NCI-H2029 (cell line): ENCODE measurements around the gene ADSL.
"Not testable (repeated sequence)": the region's sequence is repeated elsewhere in the genome, so short reads cannot be mapped to it uniquely, and the experiment has no call there.

ENCODE experiments used
- DNase-seq: peaks from one replicate; lab custom pipeline; 2025; lab: John Stamatoyannopoulos, UW

The ADSL gene

DNA sequence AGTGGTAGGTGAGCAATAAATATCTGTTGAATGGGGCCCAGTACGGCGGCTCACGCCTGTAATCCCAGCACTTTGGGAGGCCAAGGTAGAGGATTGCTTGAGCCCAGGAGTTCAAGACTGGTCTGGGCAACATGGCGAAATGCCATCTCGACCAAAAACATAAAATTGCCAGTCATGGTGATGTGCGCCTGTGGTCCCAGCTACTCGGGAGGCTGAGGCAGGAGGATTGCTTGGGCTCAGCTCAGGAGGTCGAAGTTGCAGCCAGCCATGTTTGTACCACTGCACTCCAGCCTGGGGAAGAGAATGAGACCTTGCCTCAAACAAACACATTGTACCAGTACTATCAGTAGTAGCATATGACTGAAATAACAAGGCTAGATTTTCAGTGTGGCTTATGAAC lies 28.3 kb downstream of the ADSL start:
- DNase-seq: no peak

DNA sequence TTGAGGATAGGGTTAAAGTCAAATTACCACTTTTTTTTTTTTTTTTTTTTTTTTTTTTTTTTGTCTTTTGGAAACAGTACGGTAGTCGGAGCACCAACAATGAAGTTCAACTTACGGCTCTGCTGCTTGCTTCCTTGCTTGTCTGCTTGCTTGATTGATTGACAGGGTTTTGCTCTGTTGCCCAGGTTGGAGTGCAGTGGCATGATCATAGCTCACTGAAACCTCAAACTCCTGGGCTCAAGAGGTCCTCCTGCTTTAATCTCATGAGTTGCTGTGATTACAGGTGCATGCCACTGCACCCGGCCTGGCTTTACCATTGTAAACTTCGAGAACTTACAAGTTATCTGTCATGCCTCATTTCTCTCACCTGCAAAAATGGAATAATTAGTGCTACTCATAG lies 29.8 kb downstream of the ADSL start:
- DNase-seq: no peak

DNA sequence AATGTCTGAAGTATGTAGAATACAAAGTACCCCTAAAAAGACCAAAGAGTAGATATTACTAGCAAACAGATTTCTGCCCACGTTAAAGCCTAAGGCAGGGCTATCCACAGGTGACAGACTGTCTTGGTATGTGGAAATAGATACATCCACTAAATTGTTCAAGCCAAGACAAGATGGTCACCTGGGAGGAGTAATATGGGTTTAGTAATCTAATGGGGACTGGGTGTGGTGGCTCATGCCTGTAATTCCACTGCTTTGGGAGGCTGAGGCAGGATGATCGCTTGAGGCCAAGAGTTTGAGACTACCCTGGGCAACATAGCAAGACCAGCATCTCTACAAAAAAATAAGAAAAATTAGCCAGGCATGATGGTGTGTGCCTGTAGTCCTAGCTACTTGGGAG lies 31.6 kb downstream of the ADSL start:
- no peak for DNase-seq

DNA sequence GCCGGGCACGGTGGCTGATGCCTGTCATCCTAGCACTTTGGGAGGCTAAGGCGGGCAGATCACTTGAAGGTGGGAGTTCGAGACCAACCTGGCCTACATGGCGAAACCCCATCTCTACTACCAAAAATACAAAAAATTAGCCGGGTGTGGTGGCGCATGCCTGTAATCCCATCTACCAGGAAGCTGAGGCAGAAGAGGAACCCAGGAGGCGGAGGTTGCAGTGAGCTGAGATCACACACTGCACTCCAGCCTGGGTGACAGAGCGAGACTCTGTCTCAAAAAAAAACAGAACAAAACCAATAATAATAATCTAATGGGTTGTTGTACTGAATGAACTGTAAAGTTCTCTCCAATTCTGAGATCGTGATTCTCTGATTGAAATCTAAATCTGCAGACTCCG lies 32.1 kb downstream of the ADSL start:
- DNase-seq: not testable (repeated sequence)

DNA sequence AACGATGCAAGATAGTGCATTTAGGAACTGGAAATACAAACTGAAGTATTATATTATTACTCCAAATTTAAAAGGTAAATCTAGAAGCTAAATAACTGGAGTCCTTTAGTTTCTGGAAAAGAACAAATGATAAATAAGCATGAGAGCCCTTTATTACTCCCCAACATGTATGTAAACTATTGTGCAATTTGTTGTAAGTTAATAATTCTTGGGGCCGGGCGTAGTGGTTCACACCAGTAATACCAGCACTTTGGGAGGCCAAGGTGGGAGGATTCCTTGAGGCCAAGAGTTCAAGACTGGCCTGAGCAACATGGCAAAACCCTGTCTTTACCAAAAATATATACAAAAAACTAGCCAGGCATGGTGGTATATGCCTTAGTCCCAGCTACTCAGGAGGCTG lies 35.2 kb downstream of the ADSL start:
- DNase-seq: no peak

DNA sequence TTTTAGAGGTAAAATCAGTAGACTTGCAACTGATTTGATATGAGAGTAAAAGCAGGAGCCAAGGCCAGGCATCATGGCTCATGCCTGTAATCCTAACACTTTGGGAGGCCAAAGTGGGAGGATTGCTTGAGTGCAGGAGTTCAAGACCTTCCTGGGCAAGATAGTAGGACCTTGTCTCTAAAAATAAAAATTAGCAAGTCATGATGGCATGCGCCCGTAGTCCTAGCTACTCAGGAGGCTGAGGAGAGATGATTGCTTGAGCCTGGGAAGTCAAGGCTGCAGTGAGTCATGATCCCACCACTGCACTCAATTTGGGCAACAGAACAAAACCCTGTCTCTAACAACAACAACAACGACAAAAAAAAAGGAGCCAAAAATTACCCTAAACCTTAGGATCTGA lies 37.6 kb downstream of the ADSL start:
- DNase-seq: no peak

DNA sequence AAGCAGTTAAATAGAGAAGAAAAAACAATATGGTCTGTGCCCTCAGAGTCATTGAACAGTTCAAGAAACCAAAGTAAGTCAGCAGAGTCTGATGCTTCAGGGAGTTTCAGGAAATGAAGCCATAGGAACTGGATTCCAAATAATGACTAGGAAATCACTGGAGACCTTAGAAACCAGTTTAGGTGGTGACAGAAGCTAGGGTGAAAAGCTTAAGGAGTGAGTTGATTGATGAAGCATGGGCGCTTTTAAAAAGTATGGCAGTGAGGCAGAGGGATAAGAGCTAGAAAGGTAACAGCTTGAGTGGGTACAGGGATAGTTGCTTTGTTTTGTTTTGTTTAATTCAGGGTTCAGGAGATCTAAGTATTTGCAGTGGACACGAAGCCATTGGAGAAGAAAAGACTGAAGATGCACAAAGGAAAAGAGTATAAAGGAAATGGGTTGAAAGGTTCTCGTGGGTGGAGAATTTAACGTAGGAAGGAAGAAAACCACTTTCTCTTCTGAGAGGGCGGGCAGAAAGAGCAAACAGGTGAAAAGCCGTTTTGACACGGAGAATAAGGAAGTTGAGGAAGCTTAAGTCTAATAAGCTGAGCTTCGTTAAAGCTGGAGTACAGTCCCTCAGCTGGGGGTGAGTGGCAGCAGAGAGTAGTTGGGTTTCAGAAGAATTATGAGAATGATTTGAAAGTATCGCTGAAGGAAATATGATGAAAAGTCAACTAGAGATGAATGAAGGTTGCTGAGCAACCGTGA lies 38.9 kb downstream of the ADSL start:
- DNase-seq: no peak

DNA sequence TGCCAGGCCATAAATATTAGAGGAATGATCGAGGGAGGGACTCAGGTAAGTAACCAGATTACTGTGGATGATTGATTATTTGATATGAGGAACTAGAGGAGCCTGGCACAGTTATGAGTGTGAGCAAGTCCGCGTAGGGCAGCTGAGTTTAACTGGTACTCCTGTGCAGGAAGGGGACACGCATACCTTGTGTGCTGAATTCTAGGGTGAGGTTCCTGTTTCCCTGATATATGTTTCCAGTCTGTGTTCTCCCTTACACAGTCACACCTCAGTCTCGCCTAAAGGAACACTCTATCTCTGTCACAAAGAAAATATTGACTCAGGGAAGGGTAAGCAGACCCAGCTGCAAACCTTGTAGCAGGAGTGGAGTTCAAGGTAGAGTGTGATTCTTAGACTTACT lies 41.4 kb downstream of the ADSL start:
- DNase-seq: no peak

DNA sequence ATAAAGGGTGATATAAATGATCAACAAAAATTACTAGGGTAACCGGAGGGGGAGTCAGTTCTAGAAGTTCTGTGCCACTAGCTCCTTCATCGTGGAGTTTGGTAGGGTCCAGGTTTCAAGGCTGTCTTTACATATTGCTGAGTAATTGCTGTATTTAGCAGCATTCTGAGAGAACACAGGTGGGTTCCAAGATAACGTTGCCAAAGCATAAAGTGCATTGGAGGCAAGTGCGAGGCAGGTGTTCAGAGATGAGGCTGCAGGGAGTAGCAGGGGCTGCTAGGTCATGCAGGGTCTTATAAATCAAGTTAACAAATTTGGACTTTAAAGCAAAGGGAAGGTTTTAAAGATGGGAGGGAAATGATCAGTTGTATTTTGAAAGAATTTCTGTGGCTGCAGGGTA lies 41.9 kb downstream of the ADSL start:
- DNase-seq: no peak

DNA sequence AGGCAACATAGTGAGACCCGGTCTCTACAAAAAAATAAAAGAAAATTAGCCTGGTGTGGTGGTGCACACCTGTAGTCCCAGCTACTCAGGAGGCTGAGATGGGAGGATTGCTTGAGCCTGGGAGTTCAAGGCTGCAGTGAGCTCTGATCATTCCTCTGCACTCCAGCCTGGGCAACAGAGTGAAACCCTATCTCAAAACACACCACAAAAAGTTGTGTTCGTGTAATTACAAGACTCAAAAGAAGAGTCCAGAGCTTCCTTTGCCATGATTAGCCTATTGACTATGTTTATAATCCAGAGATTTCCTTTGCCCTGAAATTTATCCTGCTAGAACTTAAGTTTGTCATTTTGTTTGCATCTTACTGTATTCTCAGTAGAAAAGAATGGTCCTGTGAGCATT lies 45.1 kb downstream of the ADSL start:
- no peak for DNase-seq

DNA sequence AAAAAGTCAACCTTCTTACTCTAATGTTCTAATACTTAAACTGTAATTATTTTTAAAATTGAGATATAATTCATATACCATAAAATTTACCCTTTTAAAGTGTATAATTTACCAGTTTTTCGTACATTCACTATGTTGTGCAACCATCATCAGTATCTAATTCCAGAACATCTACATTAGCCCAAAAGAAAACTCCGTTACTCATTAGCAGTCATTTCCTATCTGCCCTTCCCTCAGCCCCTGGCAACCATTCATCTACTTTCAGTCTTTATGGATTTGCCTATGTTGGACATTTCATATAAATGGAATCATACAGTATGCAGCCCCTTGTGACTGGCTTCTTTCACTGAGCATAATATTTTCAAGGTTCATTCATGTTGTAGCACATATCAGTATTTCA lies 46.3 kb downstream of the ADSL start:
- no peak for DNase-seq

DNA sequence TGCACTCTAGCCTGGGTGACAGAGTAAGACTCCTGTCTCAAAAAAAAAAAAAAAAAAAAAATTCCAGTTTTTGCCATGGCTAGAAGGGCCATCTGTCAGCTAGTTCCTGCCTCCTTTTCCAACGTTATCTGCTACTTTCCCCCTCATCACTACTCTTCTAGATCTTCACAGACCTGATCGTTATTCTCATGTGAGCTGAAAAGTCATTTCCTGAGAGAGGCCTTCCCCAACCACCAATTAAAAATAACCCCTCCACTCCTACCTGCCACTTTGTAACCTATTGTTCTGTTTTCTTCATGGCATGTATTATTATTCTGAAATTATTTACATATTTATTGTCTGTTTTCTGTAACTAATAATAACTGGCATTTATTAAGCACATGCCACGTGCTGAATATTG lies 48.3 kb downstream of the ADSL start:
- no peak for DNase-seq

DNA sequence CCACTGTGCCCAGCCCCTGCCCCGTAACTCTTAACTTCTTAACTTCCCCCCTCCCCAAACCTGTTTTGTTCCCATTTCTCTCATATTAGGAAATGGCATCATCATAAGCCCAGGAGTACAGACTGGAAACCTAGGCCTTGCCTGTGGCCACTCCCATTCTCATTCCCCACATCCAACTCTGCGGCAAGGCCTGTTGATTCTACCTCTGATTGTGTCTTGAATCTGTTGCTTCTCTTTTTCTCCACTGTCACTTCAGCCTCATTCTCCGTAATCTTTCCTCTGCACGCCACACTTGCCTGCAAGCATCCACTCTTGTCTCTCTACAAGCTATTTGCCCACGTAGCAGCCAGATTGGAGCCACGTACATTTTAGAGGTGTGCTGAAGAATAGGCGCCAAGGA lies 49.3 kb downstream of the ADSL start:
- no peak for DNase-seq

DNA sequence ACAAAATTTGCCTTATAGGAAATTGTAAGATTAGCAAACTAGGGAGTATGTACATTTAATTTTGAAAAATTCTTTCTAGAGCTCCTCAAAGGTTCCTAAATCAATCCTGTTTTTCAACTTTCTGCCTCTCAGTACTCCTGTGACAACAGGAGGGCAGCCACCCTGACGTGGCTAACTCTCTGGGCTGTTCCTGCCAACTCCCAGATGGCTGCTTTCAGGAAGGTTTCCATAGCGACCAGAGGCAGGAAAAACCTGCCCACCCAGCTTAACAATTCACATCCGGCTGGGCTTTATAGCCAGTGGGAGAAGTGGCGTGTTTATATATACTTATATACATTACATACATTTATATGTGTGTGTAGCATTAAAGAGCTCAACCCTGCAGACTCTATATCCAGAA lies 50.6 kb downstream of the ADSL start:
- DNase-seq: peak; percentile 79

DNA sequence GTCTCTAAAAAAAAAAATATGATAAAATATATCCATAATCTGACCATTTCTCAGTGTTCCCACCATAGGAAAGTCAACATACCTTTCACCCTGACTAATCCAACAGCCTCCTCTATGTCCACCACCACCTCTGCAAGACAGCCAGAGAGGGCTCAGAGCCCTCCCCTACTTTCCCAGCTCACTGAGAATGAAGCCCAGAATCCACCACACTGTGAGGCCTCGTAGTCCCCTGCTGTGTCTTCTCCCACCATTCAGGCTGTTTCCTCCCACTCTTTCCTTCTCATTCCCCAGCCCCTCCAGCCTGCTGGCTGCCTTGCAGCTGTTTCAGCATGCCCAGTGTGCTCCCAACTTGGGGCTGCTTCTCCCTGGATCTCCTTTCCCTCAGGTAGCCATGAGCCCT lies 51.1 kb downstream of the ADSL start:
- DNase-seq: no peak

DNA sequence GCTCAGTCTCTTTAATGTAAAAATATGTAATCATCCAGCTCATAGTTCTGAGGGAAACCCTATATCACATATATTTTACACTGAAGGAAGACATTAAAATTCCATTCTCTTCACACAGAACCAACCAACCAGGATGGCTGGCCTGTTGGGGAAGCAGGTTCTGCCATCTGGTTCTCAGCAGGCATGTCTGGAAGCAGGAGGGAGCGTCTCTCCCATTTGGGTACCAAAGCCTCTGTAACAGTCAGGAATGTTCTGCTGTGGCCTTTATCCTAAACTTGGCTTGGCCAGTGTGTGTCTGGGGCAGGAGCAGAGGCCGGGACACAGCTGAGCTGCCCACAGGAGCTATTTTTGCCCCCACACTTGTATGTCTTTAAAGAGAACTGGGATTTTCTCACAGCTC lies 53.3 kb downstream of the ADSL start:
- no peak for DNase-seq

DNA sequence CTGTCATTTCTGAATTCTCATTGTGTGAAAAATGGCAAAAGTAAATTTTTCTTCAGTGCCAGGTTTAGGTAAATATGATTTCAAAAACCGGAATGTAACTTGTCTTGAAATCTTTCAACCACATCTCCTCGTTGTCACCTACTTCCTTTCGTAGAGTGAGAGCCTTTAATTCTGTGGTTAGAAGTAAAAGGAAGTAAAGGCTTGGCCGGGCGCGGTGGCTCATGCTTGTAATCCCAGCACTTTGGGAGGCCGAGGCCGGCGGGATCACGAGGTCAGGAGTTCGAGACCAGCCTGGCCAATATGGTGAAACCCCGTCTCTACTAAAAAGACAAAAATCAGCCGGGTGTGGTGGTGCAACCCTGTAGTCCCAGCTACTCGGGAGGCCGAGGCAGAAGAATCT lies 53.9 kb downstream of the ADSL start:
- DNase-seq: no peak

DNA sequence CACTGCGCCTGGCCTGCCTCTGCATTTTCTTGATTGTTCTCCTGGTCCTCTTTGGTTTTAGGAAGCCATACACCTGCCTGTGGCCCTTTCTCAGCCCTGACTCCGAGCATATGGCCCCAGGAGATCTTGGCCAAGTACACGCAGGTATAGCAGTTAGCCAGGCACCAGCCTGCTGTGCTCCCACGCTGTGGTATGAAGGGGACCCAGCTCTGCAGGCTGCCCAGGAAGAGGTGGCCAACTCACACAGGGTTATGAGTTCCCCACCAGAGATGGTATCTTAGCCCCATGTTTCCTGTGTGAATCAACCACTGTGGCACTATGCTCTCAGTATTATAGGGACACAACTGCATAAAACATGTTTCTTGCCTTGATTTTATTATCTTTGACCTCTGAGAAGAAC lies 55.2 kb downstream of the ADSL start:
- DNase-seq: no peak

DNA sequence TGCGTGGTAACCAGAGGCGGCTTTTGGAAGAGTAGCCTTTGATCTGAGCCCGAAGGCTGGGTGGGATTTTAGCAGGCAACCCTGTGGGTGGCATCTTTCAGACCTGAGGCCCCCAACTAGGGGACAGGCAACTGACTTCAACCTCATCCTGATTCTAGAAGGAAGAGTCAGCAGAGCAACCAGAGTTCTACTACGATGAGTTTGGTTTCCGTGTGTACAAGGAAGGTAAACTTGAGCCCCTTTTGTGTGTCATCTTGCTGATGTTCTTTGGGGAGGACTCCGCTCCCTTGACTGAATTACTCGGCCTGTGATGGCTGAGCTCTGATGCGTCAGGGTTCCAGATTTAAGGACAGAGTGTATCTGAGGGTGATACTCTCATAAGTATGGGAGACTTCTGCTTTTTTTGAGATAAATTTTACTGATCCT lies 55.7 kb downstream of the ADSL start:
- no peak for DNase-seq

DNA sequence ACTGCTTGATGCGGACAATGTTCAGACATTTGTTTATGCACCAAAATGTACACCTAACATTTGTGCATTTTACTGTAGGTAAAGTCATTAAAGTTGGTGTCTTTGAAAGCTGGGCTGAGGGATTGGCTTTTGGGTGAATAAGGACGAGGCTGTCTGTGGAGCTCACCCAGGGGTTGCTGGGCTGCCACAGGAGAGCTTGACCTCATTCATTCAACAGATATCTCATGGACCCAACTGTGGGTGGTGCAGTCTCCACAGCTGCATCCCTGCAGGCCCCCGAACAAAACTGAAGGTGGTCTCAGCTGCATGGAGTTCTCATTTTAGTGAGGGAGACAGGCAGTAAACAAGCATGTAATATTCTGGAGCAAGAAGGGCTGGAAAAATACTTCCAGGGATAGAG lies 56.8 kb downstream of the ADSL start:
- no peak for DNase-seq

DNA sequence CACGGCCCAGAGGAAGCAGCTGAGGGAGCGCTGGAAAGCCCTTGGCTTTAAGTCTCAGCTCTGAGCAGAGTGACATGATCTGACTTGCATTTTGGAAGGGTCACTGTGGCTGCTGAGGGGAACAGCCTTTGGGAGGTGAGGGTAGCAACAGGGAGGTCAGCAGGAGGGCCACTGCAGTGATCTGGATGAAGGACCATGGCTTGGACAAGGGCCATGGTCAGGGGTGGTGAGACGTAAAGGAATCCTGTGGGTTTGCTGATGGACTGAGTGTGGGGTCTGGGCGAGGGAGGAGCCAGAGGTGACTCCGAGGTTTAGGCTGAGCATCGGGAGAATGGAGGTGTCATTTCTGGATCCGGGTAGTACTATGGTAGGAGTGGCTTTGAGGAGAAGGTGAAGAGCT lies 57.4 kb downstream of the ADSL start:
- DNase-seq: no peak

DNA sequence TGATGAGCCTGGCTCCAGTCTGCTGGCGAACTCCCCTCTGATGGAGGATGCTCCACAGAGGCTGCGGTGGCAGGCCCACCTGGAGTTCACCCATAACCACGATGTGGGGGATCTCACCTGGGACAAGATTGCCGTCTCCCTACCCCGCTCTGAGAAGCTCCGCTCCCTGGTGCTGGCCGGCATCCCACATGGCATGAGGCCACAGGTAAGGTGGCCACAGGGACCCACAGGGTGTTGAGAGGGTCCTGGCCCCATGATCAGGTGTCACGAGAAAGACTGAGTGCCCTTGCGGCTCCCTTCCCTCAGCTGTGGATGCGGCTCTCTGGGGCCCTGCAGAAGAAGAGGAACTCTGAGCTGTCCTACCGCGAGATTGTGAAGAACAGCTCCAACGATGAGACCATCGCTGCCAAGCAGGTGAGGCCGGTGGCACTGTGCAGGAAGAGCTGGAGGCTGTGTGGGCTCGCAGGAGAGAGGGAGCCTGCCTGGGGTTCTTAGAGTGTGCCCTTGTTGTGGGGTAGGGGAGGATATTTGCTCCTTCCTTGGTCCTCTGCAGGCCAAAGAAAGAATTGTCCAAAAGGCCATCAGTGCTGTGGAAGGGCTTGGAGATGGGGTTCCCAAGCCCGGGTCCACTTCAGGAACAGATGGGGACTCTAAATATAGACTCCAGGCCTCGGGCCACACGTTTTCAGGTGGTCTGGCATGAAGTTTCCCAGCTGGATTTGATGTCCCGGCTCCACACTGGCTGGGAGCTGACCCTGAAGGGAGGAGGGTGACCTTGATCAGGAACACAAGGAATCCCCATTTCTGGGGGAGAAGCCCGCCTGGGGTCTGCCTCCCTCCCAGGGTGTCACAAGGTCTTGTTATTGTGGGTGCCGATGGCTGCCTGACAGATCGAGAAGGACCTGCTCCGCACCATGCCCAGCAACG lies 58.2 kb downstream of the ADSL start:
- no peak for DNase-seq
